H9 (cell line): ENCODE results near the gene GALNT17. TPM values are rescaled to one million over a fixed set of nuclear protein-coding genes. Genes with fewer than 3 reads are reported as not detected.

Experiments
- DNase-seq: peaks from one replicate; pipeline ENCODE4 v3.0.0-alpha.2; 2017
- H2AFZ ChIP-seq: one replicate; pipeline ENCODE4 v1.6.1; 2013; ENCODE audit warnings: mild to moderate bottlenecking, low read length, control low read depth, moderate library complexity
- H2AK5ac ChIP-seq: 2 replicates; pipeline ENCODE4 v1.6.1; 2013; ENCODE audit warnings: low read length, control low read depth, mixed read lengths; ENCODE audit not compliant: insufficient read length
- H2BK120ac ChIP-seq: one replicate; pipeline ENCODE4 v1.6.1; 2013; ENCODE audit warnings: low read depth, mild to moderate bottlenecking, low read length, control low read depth, inconsistent platforms; ENCODE audit not compliant: poor library complexity, severe bottlenecking
- H2BK12ac ChIP-seq: 2 replicates; pipeline ENCODE4 v1.6.1; 2013; ENCODE audit warnings: low read length, control low read depth, mixed read lengths, low read depth; ENCODE audit not compliant: insufficient read length
- H2BK15ac ChIP-seq: 2 replicates; pipeline ENCODE4 v1.6.1; 2013; ENCODE audit warnings: low read depth, low read length, control low read depth
- H2BK20ac ChIP-seq: one replicate; pipeline ENCODE4 v1.6.1; 2013; ENCODE audit warnings: low read depth, mild to moderate bottlenecking, low read length, control low read depth, inconsistent platforms; ENCODE audit not compliant: poor library complexity, severe bottlenecking
- H2BK5ac ChIP-seq: 2 replicates; pipeline ENCODE4 v1.6.1; 2013; ENCODE audit warnings: low read length, control low read depth, mixed read lengths; ENCODE audit not compliant: insufficient read length
- H3K14ac ChIP-seq: 2 replicates; pipeline ENCODE4 v1.6.1; 2013; ENCODE audit warnings: low read length, control low read depth; ENCODE audit not compliant: insufficient read depth
- H3K18ac ChIP-seq: 2 replicates; pipeline ENCODE4 v1.6.1; 2013; ENCODE audit warnings: low read depth, mild to moderate bottlenecking, mixed read lengths, low read length, control low read depth; ENCODE audit not compliant: insufficient read length
- H3K23ac ChIP-seq: 2 replicates; pipeline ENCODE4 v1.6.1; 2013; ENCODE audit warnings: low read length, control low read depth, mixed read lengths, low read depth; ENCODE audit not compliant: insufficient read length
- H3K23me2 ChIP-seq: 2 replicates; pipeline ENCODE4 v1.6.1; 2013; ENCODE audit warnings: low read depth, mild to moderate bottlenecking, mixed read lengths, low read length, control low read depth; ENCODE audit not compliant: insufficient read length, poor library complexity, severe bottlenecking
- H3K27ac ChIP-seq: 2 replicates; pipeline ENCODE4 v1.5.1; 2013; ENCODE audit warnings: low read length, control low read depth, mixed read lengths, low read depth; ENCODE audit not compliant: insufficient read length
- H3K27me3 ChIP-seq: 2 replicates; pipeline ENCODE4 v1.6.1; 2013; ENCODE audit warnings: low read length, control low read depth, inconsistent platforms; ENCODE audit not compliant: insufficient read depth
- H3K4ac ChIP-seq: 2 replicates; pipeline ENCODE4 v1.6.1; 2013; ENCODE audit warnings: low read depth, mild to moderate bottlenecking, control low read depth, inconsistent platforms, low read length, moderate library complexity
- H3K4me1 ChIP-seq: 2 replicates; pipeline ENCODE4 v1.6.1; 2013; ENCODE audit warnings: low read length, control low read depth, inconsistent platforms; ENCODE audit not compliant: insufficient read depth
- H3K4me2 ChIP-seq: 2 replicates; pipeline ENCODE4 v1.6.1; 2013; ENCODE audit warnings: low read length, control low read depth, mixed read lengths; ENCODE audit not compliant: insufficient read length, insufficient read depth
- H3K56ac ChIP-seq: 2 replicates; pipeline ENCODE4 v1.6.1; 2013; ENCODE audit warnings: low read depth, mild to moderate bottlenecking, mixed read lengths, low read length, control low read depth; ENCODE audit not compliant: insufficient read length
- H3K79me1 ChIP-seq: 2 replicates; pipeline ENCODE4 v1.6.1; 2013; ENCODE audit warnings: low read depth, mild to moderate bottlenecking, moderate library complexity, low read length, control low read depth, inconsistent platforms; ENCODE audit not compliant: insufficient read depth, poor library complexity, severe bottlenecking
- H3K79me2 ChIP-seq: 2 replicates; pipeline ENCODE4 v1.6.1; 2013; ENCODE audit warnings: low read length, control low read depth, inconsistent platforms; ENCODE audit not compliant: insufficient read depth
- H3K9ac ChIP-seq: 2 replicates; pipeline ENCODE4 v1.6.1; 2013; ENCODE audit warnings: low read length, control low read depth, mixed read lengths; ENCODE audit not compliant: insufficient read length; ENCODE audit errors: extremely low read depth
- H3K9me3 ChIP-seq: one replicate; pipeline ENCODE4 v1.6.1; 2013; ENCODE audit warnings: low read depth, low read length, inconsistent platforms; ENCODE audit not compliant: control insufficient read depth
- H3T11ph ChIP-seq: one replicate; pipeline ENCODE4 v1.6.1; 2013; ENCODE audit warnings: mild to moderate bottlenecking, low read length, control low read depth, inconsistent platforms
- H4K20me1 ChIP-seq: one replicate; pipeline ENCODE4 v1.6.1; 2013; ENCODE audit not compliant: control insufficient read depth, insufficient read length, insufficient read depth
- H4K5ac ChIP-seq: 2 replicates; pipeline ENCODE4 v1.6.1; 2013; ENCODE audit warnings: low read depth, mild to moderate bottlenecking, mixed read lengths, low read length, control low read depth; ENCODE audit not compliant: insufficient read length
- H4K8ac ChIP-seq: replicated peaks from 2 replicates; pipeline ENCODE4 v1.6.1; 2013; ENCODE audit warnings: low read length, control low read depth, mixed read lengths, low read depth; ENCODE audit not compliant: insufficient read length
- H4K91ac ChIP-seq: 2 replicates; pipeline ENCODE4 v1.6.1; 2013; ENCODE audit warnings: low read depth, mild to moderate bottlenecking, moderate library complexity, mixed read lengths, low read length, control low read depth; ENCODE audit not compliant: insufficient read length
- H3K27ac Mint-ChIP-seq, 3 experiments: 2 replicates in 2 of 3; 3 replicates in 1 of 3; pipeline ENCODE4 v1.8.0; 2020 to 2021; ENCODE audit warnings: mixed read lengths in 3 of 3, mild to moderate bottlenecking in 1 of 3, moderate library complexity in 1 of 3
- H3K27me3 Mint-ChIP-seq: 2 replicates; pipeline ENCODE4 v1.8.0; 2021; ENCODE audit warnings: low read depth, mild to moderate bottlenecking, moderate library complexity, mixed read lengths
- H3K36me3 Mint-ChIP-seq, 3 experiments: 2 replicates in 2 of 3; 3 replicates in 1 of 3; pipeline ENCODE4 v1.8.0; 2020 to 2021; ENCODE audit warnings: low read depth in 3 of 3, mixed read lengths in 3 of 3; ENCODE audit not compliant: insufficient read depth in 1 of 3
- H3K4me1 Mint-ChIP-seq, 2 experiments: 2 replicates each; pipeline ENCODE4 v1.8.0; 2020; ENCODE audit warnings: mixed read lengths in 2 of 2
- H3K4me3 Mint-ChIP-seq, 2 experiments: 2 replicates in 1 of 2; 3 replicates in 1 of 2; pipeline ENCODE4 v1.8.0; 2020 to 2021; ENCODE audit warnings: mild to moderate bottlenecking in 2 of 2, mixed read lengths in 2 of 2, moderate library complexity in 1 of 2
- H3K9me3 Mint-ChIP-seq, 2 experiments: 2 replicates in 1 of 2; 3 replicates in 1 of 2; pipeline ENCODE4 v1.8.0; 2020; ENCODE audit warnings: mild to moderate bottlenecking in 2 of 2, mixed read lengths in 2 of 2, moderate library complexity in 1 of 2
- WGBS: extraction: QIAGEN DNeasy Blood & Tissue Kit; methylation state at CpG from one replicate; pipeline ENCODE4 v1.1.7; 2013; ENCODE audit warnings: missing lambda C conversion rate, low lambda C conversion rate, mixed read lengths; ENCODE audit not compliant: insufficient read length; ENCODE audit errors: extremely low coverage; 5-methylcytosine and 5-hydroxymethylcytosine counted together
- total RNA-seq: library from RNA; stranded (reverse); gene quantifications from 2 replicates; pipeline ENCODE4 v1.2.1, GENCODE V29; 2021
- TF ChIP-seq, protein P1 (sequence below): fragments of 200-600 bp; sonication (generic); conservative IDR thresholded peaks from 3 replicates; pipeline ENCODE4 v1.8.0; 2021; ENCODE audit warnings: antibody characterized with exemption, mild to moderate bottlenecking

Gene GALNT17
- total RNA-seq, 1 experiment from 2014 or later = 43.2 TPM

GRCh38 chr7:71362240-71362639 lies 230.3 kb downstream of the GALNT17 start:
- Histone ChIP-seq H3K23ac (no peak overlapping the region), H3K4ac (no peak overlapping the region), H3K79me2 (peaks cover 2% of the 10 kb centered on the region; the same call in 1 of the 2 replicates), H2BK120ac (no peak overlapping the region), H2BK5ac (no peak overlapping the region), H3K9me3 (no peaks in the 10 kb centered on the region), H3K4me1 (no peaks in the 10 kb centered on the region; the same call in 1 of the 2 replicates), H4K91ac (no peak overlapping the region), H3K9ac (no peak overlapping the region), H3K27me3 (no peaks in the 10 kb centered on the region), H3K27ac (no peak overlapping the region), H3K56ac (no peak overlapping the region), H2BK12ac (no peak overlapping the region), H4K20me1 (no peaks in the 10 kb centered on the region), H2AK5ac (no peak overlapping the region), H2BK20ac (no peak overlapping the region), H3K79me1 (no peaks in the 10 kb centered on the region), H3K4me2 (no peak overlapping the region), H4K8ac (no peak overlapping the region), H3K18ac (no peak overlapping the region), H3K23me2 (no peaks in the 10 kb centered on the region), H2BK15ac (no peak overlapping the region), H2AFZ (no peak overlapping the region), H3T11ph (no peak overlapping the region), H3K14ac (no peak overlapping the region), H4K5ac (no peak overlapping the region)
- TF ChIP-seq, protein P1, sequence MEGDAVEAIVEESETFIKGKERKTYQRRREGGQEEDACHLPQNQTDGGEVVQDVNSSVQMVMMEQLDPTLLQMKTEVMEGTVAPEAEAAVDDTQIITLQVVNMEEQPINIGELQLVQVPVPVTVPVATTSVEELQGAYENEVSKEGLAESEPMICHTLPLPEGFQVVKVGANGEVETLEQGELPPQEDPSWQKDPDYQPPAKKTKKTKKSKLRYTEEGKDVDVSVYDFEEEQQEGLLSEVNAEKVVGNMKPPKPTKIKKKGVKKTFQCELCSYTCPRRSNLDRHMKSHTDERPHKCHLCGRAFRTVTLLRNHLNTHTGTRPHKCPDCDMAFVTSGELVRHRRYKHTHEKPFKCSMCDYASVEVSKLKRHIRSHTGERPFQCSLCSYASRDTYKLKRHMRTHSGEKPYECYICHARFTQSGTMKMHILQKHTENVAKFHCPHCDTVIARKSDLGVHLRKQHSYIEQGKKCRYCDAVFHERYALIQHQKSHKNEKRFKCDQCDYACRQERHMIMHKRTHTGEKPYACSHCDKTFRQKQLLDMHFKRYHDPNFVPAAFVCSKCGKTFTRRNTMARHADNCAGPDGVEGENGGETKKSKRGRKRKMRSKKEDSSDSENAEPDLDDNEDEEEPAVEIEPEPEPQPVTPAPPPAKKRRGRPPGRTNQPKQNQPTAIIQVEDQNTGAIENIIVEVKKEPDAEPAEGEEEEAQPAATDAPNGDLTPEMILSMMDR = no peak
- Mint-ChIP-seq H3K4me3 (no peak overlapping the region), H3K36me3 (peaks cover 32 to 45% (median 35%) of the 10 kb centered on the region in 3 experiments), H3K4me1 (peaks cover 27 to 29% of the 10 kb centered on the region in 2 experiments), H3K9me3 (peaks cover 6 to 20% of the 10 kb centered on the region in 2 experiments; a peak in 4 of 5 replicates), H3K27me3 (no peaks in the 10 kb centered on the region; the same call in none of the 2 replicates), H3K27ac (peak overlapping the region; percentile 1 to 87 (median 48); a peak in 3 of 7 replicates)
- no CpG with 5 or more reads among the region's 7 CpGs for WGBS
- no peak for DNase-seq
